UCSD-AML1 (cell line): ENCODE data around the gene JADE1.

ENCODE experiments used
- DNase-seq: peaks from one replicate; lab custom pipeline; 2025; ENCODE audit not compliant: unreplicated experiment; lab: John Stamatoyannopoulos, UW

JADE1 gene

GRCh38 chr4:128810331-128810870 is 901 bp downstream of the JADE1 start:
- peak; percentile 42 for DNase-seq

- DNase-seq = peak; percentile 75
Observed at GRCh38 chr4:128810871-128811570, 1.5 kb downstream of the JADE1 start.

DNA sequence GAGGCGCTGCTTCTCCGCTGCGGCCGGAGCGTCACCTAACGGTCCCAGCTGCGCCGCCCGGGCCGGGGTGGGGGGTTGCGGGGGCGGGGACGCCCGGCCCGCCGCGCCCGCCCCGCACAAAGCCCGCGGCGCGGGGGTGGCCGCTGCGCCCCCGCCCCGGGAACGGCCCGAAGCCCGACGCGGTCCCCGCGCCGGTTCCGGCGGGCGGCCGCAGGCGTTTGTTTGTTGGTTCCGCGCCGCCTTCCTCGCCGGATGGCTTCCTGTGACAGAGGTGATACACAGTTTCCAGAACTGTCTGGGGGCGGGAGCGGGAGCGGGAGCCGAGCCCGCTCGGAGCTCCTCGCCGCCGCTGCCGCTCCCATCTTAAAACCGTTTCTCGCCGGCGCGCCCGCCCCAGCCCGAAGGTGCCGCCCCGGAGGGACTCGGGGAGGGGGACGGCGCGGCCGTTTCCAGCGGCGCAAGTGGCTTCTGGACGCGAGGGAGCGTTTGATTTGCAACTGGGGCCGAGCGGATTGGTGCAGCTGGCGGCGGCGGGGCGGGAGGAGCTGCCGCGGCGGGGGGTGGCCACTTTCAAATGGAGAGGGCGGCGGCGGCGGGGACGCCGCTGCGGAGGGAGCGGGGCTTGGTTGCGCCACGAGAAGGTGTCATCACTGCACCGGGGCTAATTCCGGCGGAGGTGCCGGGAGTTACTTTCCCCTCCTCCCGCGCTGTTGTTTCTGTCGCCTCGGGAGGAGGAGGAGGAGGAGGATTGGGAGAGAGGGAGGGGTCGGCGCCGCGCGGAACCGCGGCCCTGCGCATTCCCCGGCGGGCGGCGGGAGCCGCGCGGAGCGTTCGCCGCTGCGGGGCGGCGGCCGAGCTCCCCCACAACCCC is 2.3 kb downstream of the JADE1 start:
- peak; percentile 89 for DNase-seq

DNA sequence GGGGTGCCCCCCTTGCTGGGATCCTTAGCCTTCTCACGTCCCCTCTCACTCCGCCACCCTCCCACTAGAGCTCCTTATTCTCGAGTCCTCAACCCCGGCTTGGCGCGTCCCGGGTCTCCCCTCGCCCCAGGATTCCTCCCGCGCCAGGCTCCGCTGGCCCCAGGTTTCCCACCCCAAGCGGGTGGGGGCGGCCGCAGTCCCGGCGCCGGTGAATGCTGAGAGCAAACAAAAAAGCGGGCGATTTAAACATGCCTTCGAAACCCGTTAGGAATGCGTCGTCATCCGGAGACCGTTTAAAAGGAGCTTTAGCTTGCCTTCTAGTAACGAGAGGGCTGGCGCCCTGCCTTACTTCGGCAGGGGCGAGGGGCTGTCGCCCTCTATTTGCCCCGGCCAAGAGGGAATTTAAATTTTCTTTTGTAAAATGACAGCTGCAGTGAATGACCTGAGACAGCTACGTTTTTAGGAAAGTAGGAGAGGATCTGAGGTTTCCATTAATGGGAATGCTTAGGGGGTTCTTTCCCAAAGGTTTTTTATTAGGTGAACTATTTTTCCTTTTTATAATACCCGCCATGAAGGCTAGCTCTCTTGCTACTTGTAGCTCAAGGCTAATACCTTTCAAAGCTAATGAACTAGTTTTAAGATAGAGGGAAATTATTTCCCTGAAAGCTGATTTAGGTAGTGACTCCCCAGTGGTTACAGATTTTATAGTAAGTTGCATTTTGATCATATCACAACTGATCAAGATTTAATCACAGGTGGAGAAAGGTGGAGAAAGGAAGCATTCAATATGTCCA is 3.1 kb downstream of the JADE1 start:
- DNase-seq = peak; percentile 69

DNA sequence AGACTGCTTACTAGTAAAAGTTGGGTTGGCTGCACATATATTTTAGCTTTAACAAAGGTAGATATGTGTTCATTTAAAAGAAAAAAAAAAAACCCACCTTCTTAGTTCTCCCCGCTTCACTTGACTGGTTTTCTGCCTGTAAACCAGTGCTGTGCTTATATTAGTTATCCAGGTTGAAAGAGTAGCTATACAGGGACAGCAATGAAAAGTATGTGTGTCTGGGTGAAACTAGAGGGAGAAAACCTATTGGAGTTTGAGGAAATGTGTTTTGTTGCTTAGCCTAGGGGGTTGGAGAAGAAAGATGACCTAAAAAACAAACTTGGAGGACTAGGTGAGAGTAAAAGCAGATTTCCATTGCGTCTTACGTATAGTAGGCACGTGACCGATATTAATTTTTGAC is 4.5 kb downstream of the JADE1 start:
- DNase-seq = no peak

DNA sequence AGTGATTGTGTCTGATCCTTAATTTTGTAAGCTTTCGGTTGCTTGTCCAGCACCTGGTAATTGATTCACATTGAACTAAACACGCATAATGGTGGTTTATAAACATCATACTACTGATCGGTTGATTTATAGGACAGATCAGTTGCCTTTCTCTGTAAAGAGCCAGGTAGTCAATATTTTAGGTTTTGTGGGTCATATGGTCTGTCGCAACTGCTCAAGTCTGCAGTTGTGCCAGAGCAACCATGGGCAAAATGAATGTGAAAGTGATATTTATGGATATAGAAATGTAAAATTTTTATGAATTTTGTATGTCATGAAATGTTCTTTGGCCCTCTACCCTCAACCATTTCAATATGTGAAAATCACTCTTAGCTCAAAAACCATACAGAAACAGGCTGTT is 8.9 kb downstream of the JADE1 start:
- DNase-seq = no peak

GRCh38 chr4:128819082-128819742 is 9.7 kb downstream of the JADE1 start:
- no peak for DNase-seq

DNA sequence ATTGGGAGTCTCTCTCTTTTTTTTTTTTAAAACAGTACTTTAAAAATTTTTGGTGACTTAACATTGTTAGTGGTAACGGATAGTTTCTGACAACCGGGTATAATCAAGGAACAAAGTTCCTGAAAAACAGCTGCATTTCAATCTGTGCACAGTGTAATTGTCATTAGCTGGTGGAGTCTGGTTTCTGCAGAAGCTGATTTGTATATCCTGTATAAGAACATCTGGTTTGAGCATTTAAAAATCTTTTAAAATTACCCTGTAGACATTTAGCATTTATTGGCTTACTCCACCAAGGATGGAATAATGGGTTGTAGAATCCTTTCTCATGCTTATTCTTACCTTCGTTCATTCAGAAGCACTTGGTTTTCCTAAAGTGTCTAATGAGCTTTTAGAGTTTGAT is 11.2 kb downstream of the JADE1 start:
- no peak for DNase-seq

- no peak for DNase-seq
Observed at GRCh38 chr4:128821151-128821550, 11.7 kb downstream of the JADE1 start.

DNA sequence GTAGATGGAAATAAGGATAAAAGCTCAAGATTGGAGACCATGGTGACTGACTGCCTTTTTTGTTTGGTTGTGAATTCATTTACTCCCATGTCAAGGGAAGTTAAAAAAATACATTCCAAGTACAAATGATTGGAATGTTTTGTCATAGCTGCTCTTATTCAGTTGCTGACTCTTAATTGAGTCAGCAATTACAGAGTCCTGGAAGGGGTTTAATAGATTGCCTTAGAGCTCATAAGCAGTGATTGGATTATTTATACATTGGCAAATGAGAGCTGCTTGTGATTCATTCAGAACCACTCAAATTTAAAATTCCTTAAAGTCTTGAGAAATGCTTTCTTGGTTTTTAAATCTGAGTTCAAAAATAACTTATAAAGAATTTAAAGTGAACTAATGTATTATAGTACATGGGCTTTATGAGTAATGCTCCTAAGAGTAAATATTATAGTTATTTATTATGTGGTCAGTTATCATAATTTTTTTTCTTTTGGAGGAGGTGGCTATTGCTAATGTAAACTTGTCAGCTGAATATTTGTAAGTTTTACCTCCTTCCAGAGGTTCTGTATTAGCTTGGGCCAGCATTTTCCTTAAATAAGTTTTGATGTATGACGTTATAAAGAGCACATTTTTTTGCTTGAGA is 13.6 kb downstream of the JADE1 start:
- no peak for DNase-seq

DNA sequence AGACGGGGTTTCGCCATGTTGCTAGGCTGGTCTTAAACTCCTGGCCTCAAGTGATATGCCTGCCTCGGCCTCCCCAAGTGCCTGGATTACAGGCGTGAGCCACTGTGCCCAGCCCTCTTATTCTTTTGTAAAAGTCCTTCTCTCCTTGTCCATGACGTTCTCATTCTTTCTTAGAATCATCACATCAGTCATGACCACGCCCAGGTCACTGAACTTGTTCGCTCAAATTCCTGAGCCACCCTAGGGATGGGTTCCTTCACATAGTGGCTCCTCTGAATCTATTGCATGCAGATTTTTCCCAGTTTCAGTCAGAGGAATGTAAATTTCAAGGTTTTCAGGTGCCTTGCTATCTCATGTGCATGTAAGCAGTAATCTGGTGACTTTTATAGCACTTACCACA is 15.7 kb downstream of the JADE1 start:
- no peak for DNase-seq

DNA sequence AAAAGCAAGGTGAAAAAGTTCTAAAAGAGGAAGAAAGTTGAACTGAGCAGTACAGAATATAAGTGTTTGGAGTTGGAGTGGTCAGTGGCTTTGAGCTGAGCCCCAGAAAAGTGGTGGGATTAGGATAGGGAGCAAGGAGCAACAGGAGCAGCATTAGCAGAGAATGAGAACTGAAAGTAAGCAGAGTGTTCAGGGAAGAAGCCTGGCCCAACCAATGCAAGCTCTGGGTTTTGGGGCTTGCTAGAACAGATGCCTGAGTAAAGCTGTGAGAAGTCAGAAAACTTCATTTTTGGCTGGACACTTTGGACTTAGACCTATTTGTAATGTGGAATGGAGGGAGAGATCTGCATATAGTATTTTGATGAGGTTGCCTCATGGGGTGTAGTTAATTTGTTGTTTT is 17.8 kb downstream of the JADE1 start:
- no peak for DNase-seq

DNA sequence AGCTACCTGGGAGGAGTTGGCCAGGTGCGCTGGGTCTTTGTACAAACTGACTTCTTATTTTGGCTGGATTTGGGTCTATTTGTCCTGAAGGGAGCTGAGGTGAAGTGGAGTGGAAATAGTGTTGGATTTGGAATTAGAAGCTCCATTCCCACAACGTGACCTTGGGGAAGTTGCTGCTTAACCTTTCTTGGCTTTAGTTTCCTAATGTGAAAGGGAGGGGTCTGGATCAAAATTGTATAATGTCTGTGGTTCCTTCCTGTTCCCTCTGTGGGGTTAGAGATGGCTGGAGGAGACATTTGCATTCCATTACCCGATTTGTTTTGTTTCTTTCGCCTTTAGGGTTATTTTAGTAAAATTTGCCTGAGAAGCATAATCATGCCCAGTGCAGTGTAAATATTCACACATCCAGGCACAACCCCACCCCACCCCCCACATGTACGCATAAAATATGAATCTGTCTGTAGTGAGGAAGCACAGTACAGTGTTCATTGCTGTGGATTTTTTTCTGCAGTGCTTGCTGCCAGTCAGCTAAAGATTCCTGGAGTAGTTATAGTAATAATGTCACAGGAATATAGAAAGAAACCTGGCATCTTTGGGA is 21.5 kb downstream of the JADE1 start:
- no peak for DNase-seq

DNA sequence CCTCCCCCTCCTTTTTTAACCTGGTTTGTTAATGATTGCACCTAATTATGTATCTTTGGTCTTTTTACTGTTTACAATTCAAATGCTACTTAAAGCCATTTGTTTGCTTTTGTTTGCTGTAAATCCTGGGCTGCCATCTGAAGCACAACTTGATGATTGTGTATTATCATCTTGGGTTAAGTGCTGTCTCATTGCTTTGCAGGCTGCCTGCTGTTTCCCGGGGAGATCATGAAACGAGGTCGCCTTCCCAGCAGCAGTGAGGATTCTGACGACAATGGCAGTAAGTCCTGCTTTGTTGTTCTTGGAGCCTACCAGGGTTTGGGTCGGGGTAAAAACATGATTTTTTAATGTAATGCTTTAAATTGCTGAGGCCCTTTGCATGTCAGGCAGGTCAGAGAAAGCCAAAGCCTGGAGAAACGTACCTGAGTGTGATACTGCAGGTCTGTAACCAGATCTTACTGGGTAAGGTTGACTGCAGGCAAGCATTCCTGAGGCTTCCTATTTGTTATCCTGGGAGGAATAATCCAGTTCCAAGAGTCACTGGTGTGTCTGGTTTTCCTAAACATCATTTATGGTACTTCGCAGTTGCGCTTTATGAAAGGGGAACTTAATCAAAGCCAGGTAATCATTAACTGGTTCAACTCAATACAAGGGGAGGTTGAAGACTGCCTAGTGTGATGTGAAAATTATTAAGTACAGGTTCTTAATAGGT is 22.2 kb downstream of the JADE1 start:
- DNase-seq = no peak

- DNase-seq = no peak
Observed at GRCh38 chr4:128832243-128832625, 22.7 kb downstream of the JADE1 start.

DNA sequence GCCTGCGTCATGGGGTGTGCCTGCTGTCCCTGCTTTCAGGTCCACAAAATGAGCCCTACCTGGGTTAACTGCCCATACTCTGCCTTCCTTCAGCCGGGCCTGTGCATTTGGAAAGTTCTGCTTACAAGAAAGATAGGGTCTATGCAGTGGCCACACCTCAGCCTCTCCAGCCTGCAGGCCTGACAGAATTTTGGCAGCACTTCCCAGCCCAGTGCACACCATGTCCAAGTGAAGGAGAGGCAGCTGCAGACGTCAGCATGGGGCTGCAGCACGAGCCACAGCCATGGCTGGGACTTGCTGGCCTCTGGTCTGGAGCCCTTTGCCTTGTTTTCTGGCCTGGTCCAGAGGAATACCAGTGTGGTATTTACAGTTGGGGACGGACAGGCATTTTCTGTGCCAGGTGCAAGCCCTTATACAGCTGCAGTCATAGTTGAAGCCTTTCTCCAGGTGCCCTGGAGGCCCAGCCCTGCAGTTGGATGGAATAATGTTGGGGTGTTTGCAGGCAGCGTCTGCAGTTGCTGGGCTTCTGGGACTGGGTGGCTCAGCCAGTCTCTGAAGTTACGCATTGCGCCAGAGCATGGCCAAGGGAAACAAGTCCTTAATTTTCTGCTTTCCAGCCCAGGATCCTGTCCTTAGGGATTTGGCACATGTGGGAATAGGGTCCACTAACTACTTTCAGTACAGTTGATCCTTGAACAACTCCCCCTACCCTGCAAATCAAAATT is 26.2 kb downstream of the JADE1 start:
- DNase-seq = no peak

- DNase-seq = no peak
Observed at GRCh38 chr4:128837198-128837597, 27.7 kb downstream of the JADE1 start.

DNA sequence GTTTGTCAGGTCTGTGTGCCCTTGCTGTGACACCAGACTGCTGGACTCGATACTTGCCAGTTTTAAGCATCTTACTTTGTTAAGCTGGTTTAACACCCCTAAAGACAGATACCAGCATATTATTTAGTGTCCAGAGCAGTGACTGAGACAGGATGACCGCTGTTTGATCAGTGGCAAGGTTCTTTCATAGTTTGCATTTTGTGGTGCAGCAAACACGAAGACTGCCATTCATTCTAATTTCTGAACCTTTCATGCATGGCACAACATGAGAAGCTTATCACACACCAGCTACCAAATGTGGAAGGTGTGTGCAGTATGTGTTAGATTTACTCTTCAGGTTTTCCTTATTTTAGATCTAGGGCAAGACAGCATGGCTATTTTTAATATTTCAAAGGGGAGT is 28.2 kb downstream of the JADE1 start:
- DNase-seq = no peak
